Osteoblast (primary cell): ENCODE results near the gene TMCC2. TPM values are rescaled to one million over a fixed set of nuclear protein-coding genes. Genes with fewer than 3 reads are reported as not detected.

Source experiments
- DNase-seq: peaks from one replicate; pipeline ENCODE4 v3.0.0; 2011; ENCODE audit warnings: low spot score, mixed read lengths; ENCODE audit not compliant: insufficient read length; ENCODE audit errors: missing footprints
- H2AFZ ChIP-seq: 2 replicates; pipeline ENCODE4 v1.6.0; 2011; ENCODE audit warnings: mild to moderate bottlenecking, low read length
- H3K27ac ChIP-seq: 2 replicates; pipeline ENCODE4 v1.5.1; 2011; ENCODE audit warnings: mild to moderate bottlenecking, low read depth, low read length, moderate library complexity
- H3K27me3 ChIP-seq: 2 replicates; pipeline ENCODE4 v1.6.0; 2012; ENCODE audit warnings: mild to moderate bottlenecking, control low read depth, inconsistent platforms, low read length, moderate library complexity; ENCODE audit not compliant: insufficient read depth
- H3K36me3 ChIP-seq: 2 replicates; pipeline ENCODE4 v1.5.1; 2011; ENCODE audit warnings: mild to moderate bottlenecking, low read length, control low read depth, moderate library complexity; ENCODE audit not compliant: insufficient read depth
- H3K4me1 ChIP-seq: 2 replicates; pipeline ENCODE4 v1.5.1; 2011; ENCODE audit warnings: mild to moderate bottlenecking, low read length, control low read depth, moderate library complexity; ENCODE audit not compliant: insufficient read depth
- H3K4me2 ChIP-seq: 2 replicates; pipeline ENCODE4 v1.6.0; 2011; ENCODE audit warnings: mild to moderate bottlenecking, low read length; ENCODE audit not compliant: insufficient read depth
- H3K4me3 ChIP-seq: fragments of 200-600 bp; sonication (generic); 3 replicates; pipeline ENCODE4 v1.5.1; 2012; ENCODE audit warnings: mild to moderate bottlenecking, low read length, inconsistent platforms; ENCODE audit not compliant: insufficient read depth
- H3K79me2 ChIP-seq: 2 replicates; pipeline ENCODE4 v1.6.0; 2012; ENCODE audit warnings: mild to moderate bottlenecking, low read length, control low read depth, inconsistent platforms; ENCODE audit not compliant: insufficient read depth
- H3K9me3 ChIP-seq: 2 replicates; pipeline ENCODE4 v1.5.1; 2011; ENCODE audit warnings: low read depth, low read length, control low read depth
- H4K20me1 ChIP-seq: 2 replicates; pipeline ENCODE4 v1.6.0; 2012; ENCODE audit warnings: mild to moderate bottlenecking, low read length, control low read depth; ENCODE audit not compliant: insufficient read depth
- CTCF ChIP-seq: IDR thresholded peaks from 2 replicates; pipeline ENCODE4 v1.5.1; 2011; ENCODE audit warnings: mild to moderate bottlenecking, low read depth, low read length, moderate library complexity; ENCODE audit errors: extremely low read depth
- total RNA-seq: library from RNA; depleted of rRNA; stranded (reverse); fragments of >200 nt; gene quantifications from 2 replicates; pipeline ENCODE4 v1.2.3, GENCODE V29; 2012

The TMCC2 gene
- total RNA-seq, 1 donor = 1.8 TPM

GRCh38 chr1:205255941-205256780, 28.4 kb downstream of the TMCC2 start:
- DNase-seq = peak; percentile 95
- Histone ChIP-seq H3K79me2 (no peaks in the 10 kb centered on the region), H4K20me1 (no peaks in the 10 kb centered on the region), H3K27ac (no peak overlapping the region), H3K36me3 (no peaks in the 10 kb centered on the region), H3K4me2 (no peak overlapping the region), H3K27me3 (no peaks in the 10 kb centered on the region), H2AFZ (peak overlapping the region; percentile 77), H3K4me1 (peaks cover 18% of the 10 kb centered on the region), H3K4me3 (no peak overlapping the region), H3K9me3 (no peaks in the 10 kb centered on the region)
- TF ChIP-seq CTCF = peak; percentile 95

DNA sequence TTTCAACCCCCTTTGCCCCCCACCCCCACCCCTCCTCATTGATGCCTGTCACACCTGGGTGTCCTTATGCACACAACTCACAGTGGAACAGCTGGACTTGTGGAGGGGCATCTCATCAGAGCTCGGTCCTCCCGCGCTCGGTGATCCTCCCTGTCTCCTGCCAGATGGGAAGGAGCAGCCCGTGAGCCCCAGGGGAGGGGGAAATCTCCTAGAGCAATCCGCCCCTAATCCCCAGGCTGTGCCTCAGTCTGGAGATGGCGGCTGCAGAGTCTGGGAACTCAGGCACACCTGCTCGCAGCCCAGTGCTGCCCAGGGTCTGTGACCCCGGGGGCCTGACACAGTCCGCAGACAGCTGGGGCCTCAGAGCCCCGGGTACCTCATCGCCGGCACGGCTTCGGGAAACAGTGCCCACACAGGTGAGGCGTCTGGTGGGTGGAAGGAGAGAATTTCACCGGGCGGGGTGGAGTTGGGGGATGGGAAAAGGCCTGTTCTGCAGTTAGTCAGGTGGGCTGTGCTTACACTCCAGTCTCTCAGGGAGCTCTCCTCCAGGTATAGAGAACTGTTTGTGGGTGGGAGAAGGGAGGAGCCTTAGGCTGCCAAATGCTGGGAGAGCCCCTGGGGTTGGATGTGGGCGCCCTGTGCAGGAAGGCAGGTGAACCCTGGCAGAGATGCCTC, 29.3 kb downstream of the TMCC2 start:
- Histone ChIP-seq H3K27ac (no peak overlapping the region), H3K4me3 (no peak overlapping the region), H3K36me3 (no peaks in the 10 kb centered on the region), H2AFZ (no peak overlapping the region), H3K27me3 (no peaks in the 10 kb centered on the region), H3K9me3 (no peaks in the 10 kb centered on the region), H4K20me1 (no peaks in the 10 kb centered on the region), H3K4me2 (no peak overlapping the region), H3K79me2 (no peaks in the 10 kb centered on the region), H3K4me1 (peaks cover 27% of the 10 kb centered on the region)
- no peak for TF ChIP-seq CTCF
- peak; percentile 62 for DNase-seq

DNA sequence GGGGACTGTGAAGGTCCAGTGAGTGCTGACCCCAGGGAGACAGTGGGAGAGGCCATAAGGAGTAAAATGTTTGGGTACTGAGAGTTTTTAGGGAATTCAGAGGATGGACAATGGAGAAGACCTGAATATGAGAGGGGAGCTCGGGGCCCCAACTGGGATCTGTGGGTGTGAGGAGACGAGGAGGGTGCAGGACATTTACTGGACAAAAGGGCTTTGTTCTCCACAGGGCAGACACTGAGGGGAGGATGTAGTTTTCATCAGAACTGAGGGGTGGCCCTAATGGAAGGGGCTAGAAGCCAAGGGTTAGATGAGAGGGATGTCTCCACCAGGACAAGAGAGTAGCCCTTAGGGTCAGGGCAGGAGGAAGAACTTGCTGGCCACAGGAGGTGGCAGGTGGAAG, 30.0 kb downstream of the TMCC2 start:
- Histone ChIP-seq H2AFZ (no peak overlapping the region), H3K4me3 (no peak overlapping the region), H3K79me2 (no peaks in the 10 kb centered on the region), H3K36me3 (no peaks in the 10 kb centered on the region), H3K4me2 (no peak overlapping the region), H3K27me3 (no peaks in the 10 kb centered on the region), H3K9me3 (no peaks in the 10 kb centered on the region), H3K4me1 (peaks cover 34% of the 10 kb centered on the region), H4K20me1 (no peaks in the 10 kb centered on the region), H3K27ac (peak overlapping the region; percentile 96)
- peak; percentile 32 for DNase-seq
- TF ChIP-seq CTCF = no peak

GRCh38 chr1:205258261-205258691, 30.5 kb downstream of the TMCC2 start:
- H3K27ac ChIP-seq = peak overlapping the region; percentile 96
- H3K9me3 ChIP-seq = no peaks in the 10 kb centered on the region
- peak overlapping the region; percentile 88 for H2AFZ ChIP-seq
- peaks cover 34% of the 10 kb centered on the region for H3K4me1 ChIP-seq
- no peaks in the 10 kb centered on the region for H3K36me3 ChIP-seq
- peak; percentile 87 for DNase-seq
- no peak for TF ChIP-seq CTCF
- H3K4me3 ChIP-seq = no peak overlapping the region
- H3K4me2 ChIP-seq = peak overlapping the region; percentile 58
- no peaks in the 10 kb centered on the region for H3K79me2 ChIP-seq
- no peaks in the 10 kb centered on the region for H4K20me1 ChIP-seq
- H3K27me3 ChIP-seq = no peaks in the 10 kb centered on the region
